HEK293 (cell line): ENCODE data around the gene KMO.

Source experiments
- CTCF ChIA-PET: fragments of 350-600 bp; formaldehyde crosslinking; extraction: SDS; loops from one replicate; lab custom pipeline; 2021; ENCODE audit warnings: antibody characterized with exemption; lab: Yijun Ruan, JAX
- POLR2A ChIA-PET: fragments of 300-600 bp; formaldehyde crosslinking; extraction: SDS; loops from one replicate; lab custom pipeline; 2020; ENCODE audit warnings: antibody characterized with exemption, inconsistent platforms; lab: Yijun Ruan, JAX
- H3K27ac ChIP-seq: fragments of 200-500 bp; sonication (Bioruptor generic); 2 replicates; pipeline ENCODE4 v1.5.1; 2014; ENCODE audit warnings: low read depth, low read length, control low read depth, inconsistent platforms; ENCODE audit errors: extremely low read depth
- H3K36me3 ChIP-seq, 2 experiments: fragments of 200-500 bp in 1 of 2; sonication (Bioruptor generic) in 1 of 2; 1 replicate in 1 of 2; 2 replicates in 1 of 2; pipeline ENCODE4 v1.5.1; 2014 to 2017; ENCODE audit warnings: inconsistent platforms in 2 of 2, low read length in 2 of 2; ENCODE audit not compliant: control insufficient read depth in 2 of 2, insufficient read depth in 1 of 2
- H3K4me1 ChIP-seq: fragments of 200-500 bp; sonication (Bioruptor generic); 2 replicates; pipeline ENCODE4 v1.5.1; 2014; ENCODE audit warnings: mild to moderate bottlenecking, low read length, inconsistent platforms; ENCODE audit not compliant: control insufficient read depth, insufficient read depth
- H3K4me3 ChIP-seq: 2 replicates; pipeline ENCODE4 v1.5.1; 2011; ENCODE audit warnings: low read depth, mild to moderate bottlenecking, control low read depth, low read length, moderate library complexity
- H3K9me3 ChIP-seq: fragments of 200-500 bp; sonication (Bioruptor generic); 2 replicates; pipeline ENCODE4 v1.5.1; 2014; ENCODE audit warnings: low read depth, low read length, inconsistent platforms; ENCODE audit not compliant: control insufficient read depth, insufficient read depth
- GFI1B ChIP-seq: fragments of 450-650 bp; formaldehyde crosslinking; IDR thresholded peaks from 2 replicates; pipeline ENCODE4 v1.5.1; 2016; ENCODE audit warnings: missing biosample characterization, missing genetic modification characterization
- GLI4 ChIP-seq: fragments of 450-650 bp; formaldehyde crosslinking; IDR thresholded peaks from 2 replicates; pipeline ENCODE4 v1.5.1; 2016; ENCODE audit warnings: missing biosample characterization, missing genetic modification characterization
- KLF10 ChIP-seq: fragments of 450-650 bp; IDR thresholded peaks from 2 replicates; pipeline ENCODE4 v1.5.1; 2018; ENCODE audit warnings: missing biosample characterization, mild to moderate bottlenecking, missing genetic modification characterization
- KLF8 ChIP-seq: fragments of 450-650 bp; formaldehyde crosslinking; IDR thresholded peaks from 2 replicates; pipeline ENCODE4 v1.5.1; 2016; ENCODE audit warnings: missing biosample characterization, missing genetic modification characterization
- MEIS1 ChIP-seq: sonication (generic); formaldehyde crosslinking; IDR thresholded peaks from 2 replicates; pipeline ENCODE4 v1.8.1; 2022; ENCODE audit warnings: missing genetic modification reagents, mild to moderate bottlenecking, borderline replicate concordance
- RBAK ChIP-seq: fragments of 450-650 bp; formaldehyde crosslinking; IDR thresholded peaks from 2 replicates; pipeline ENCODE4 v1.5.1; 2016; ENCODE audit warnings: missing biosample characterization, missing genetic modification characterization
- SCRT1 ChIP-seq: fragments of 450-650 bp; formaldehyde crosslinking; IDR thresholded peaks from 2 replicates; pipeline ENCODE4 v1.5.1; 2016; ENCODE audit warnings: missing biosample characterization, missing genetic modification characterization, borderline replicate concordance
- SETDB1 ChIP-seq: IDR thresholded peaks from one replicate; pipeline ENCODE4 v1.6.1; 2017; ENCODE audit warnings: mild to moderate bottlenecking, low read length, moderate library complexity, mixed read lengths; ENCODE audit not compliant: insufficient read length
- SP2 ChIP-seq: fragments of 450-650 bp; formaldehyde crosslinking; IDR thresholded peaks from 2 replicates; pipeline ENCODE4 v1.5.1; 2016; ENCODE audit warnings: missing biosample characterization, missing genetic modification characterization
- SP7 ChIP-seq: fragments of 450-650 bp; formaldehyde crosslinking; IDR thresholded peaks from 2 replicates; pipeline ENCODE4 v1.5.1; 2016; ENCODE audit warnings: missing biosample characterization, missing genetic modification characterization
- ZBTB48 ChIP-seq: fragments of 450-650 bp; formaldehyde crosslinking; IDR thresholded peaks from 2 replicates; pipeline ENCODE4 v1.5.1; 2016; ENCODE audit warnings: missing biosample characterization, missing genetic modification characterization
- ZFP3 ChIP-seq: fragments of 450-650 bp; formaldehyde crosslinking; IDR thresholded peaks from 2 replicates; pipeline ENCODE4 v1.5.1; 2016; ENCODE audit warnings: low read depth, missing biosample characterization, missing genetic modification characterization
- ZFP37 ChIP-seq: fragments of 450-650 bp; formaldehyde crosslinking; IDR thresholded peaks from 2 replicates; pipeline ENCODE4 v1.5.1; 2016; ENCODE audit warnings: missing biosample characterization, missing genetic modification characterization
- ZNF121 ChIP-seq: fragments of 450-650 bp; formaldehyde crosslinking; IDR thresholded peaks from 2 replicates; pipeline ENCODE4 v1.5.1; 2016; ENCODE audit warnings: missing biosample characterization, missing genetic modification characterization
- ZNF16 ChIP-seq: fragments of 450-650 bp; formaldehyde crosslinking; IDR thresholded peaks from 2 replicates; pipeline ENCODE4 v1.5.1; 2016; ENCODE audit warnings: low read depth, missing biosample characterization, missing genetic modification characterization
- ZNF239 ChIP-seq: fragments of 450-650 bp; formaldehyde crosslinking; IDR thresholded peaks from 2 replicates; pipeline ENCODE4 v1.5.1; 2016; ENCODE audit warnings: missing biosample characterization, missing genetic modification characterization
- ZNF292 ChIP-seq: fragments of 450-650 bp; formaldehyde crosslinking; IDR thresholded peaks from 2 replicates; pipeline ENCODE4 v1.5.1; 2016; ENCODE audit warnings: low read depth, missing biosample characterization, missing genetic modification characterization, borderline replicate concordance
- ZNF350 ChIP-seq: fragments of 450-650 bp; formaldehyde crosslinking; IDR thresholded peaks from 2 replicates; pipeline ENCODE4 v1.5.0; 2017; ENCODE audit warnings: missing biosample characterization, mild to moderate bottlenecking, missing genetic modification characterization
- ZNF394 ChIP-seq: fragments of 450-650 bp; formaldehyde crosslinking; IDR thresholded peaks from 2 replicates; pipeline ENCODE4 v1.5.1; 2016; ENCODE audit warnings: missing biosample characterization, missing genetic modification characterization, mild to moderate bottlenecking, moderate library complexity, borderline replicate concordance
- ZNF433 ChIP-seq: fragments of 450-650 bp; formaldehyde crosslinking; IDR thresholded peaks from 2 replicates; pipeline ENCODE4 v1.5.1; 2016; ENCODE audit warnings: missing biosample characterization, missing genetic modification characterization, low read depth
- ZNF560 ChIP-seq: fragments of 450-650 bp; formaldehyde crosslinking; IDR thresholded peaks from 2 replicates; pipeline ENCODE4 v1.5.1; 2017; ENCODE audit warnings: missing biosample characterization, missing genetic modification characterization, borderline replicate concordance
- ZNF596 ChIP-seq: fragments of 450-650 bp; IDR thresholded peaks from 2 replicates; pipeline ENCODE4 v1.5.0; 2018; ENCODE audit warnings: missing biosample characterization, mild to moderate bottlenecking, missing genetic modification characterization, moderate library complexity
- ZNF600 ChIP-seq: fragments of 450-650 bp; formaldehyde crosslinking; IDR thresholded peaks from 2 replicates; pipeline ENCODE4 v1.5.1; 2016; ENCODE audit warnings: missing biosample characterization, missing genetic modification characterization
- ZNF660 ChIP-seq: fragments of 450-650 bp; IDR thresholded peaks from 2 replicates; pipeline ENCODE4 v1.5.1; 2018; ENCODE audit warnings: missing biosample characterization, mild to moderate bottlenecking, missing genetic modification characterization
- ZNF670 ChIP-seq: fragments of 450-650 bp; formaldehyde crosslinking; IDR thresholded peaks from 2 replicates; pipeline ENCODE4 v1.5.1; 2016; ENCODE audit warnings: missing biosample characterization, missing genetic modification characterization, low read depth
- ZNF76 ChIP-seq: fragments of 450-650 bp; formaldehyde crosslinking; IDR thresholded peaks from 2 replicates; pipeline ENCODE4; 2016; ENCODE audit warnings: low read depth, missing biosample characterization, missing genetic modification characterization, borderline replicate concordance
- ZNF830 ChIP-seq: fragments of 450-650 bp; IDR thresholded peaks from 2 replicates; pipeline ENCODE4 v1.5.0; 2018; ENCODE audit warnings: missing biosample characterization, missing genetic modification characterization, low read depth, mild to moderate bottlenecking, moderate library complexity
- TF ChIP-seq, protein P1 (sequence below): fragments of 450-650 bp; formaldehyde crosslinking; IDR thresholded peaks from 2 replicates; pipeline ENCODE4 v1.5.1; 2016; ENCODE audit warnings: missing biosample characterization, missing genetic modification characterization
- TF ChIP-seq, protein P2 (sequence below): fragments of 450-650 bp; formaldehyde crosslinking; IDR thresholded peaks from 2 replicates; pipeline ENCODE4 v1.5.1; 2017; ENCODE audit warnings: missing biosample characterization, missing genetic modification characterization
- TF ChIP-seq, protein P3 (sequence below): fragments of 450-650 bp; formaldehyde crosslinking; IDR thresholded peaks from 2 replicates; pipeline ENCODE4 v1.5.1; 2016; ENCODE audit warnings: missing biosample characterization, missing genetic modification characterization, borderline replicate concordance

The KMO gene

DNA sequence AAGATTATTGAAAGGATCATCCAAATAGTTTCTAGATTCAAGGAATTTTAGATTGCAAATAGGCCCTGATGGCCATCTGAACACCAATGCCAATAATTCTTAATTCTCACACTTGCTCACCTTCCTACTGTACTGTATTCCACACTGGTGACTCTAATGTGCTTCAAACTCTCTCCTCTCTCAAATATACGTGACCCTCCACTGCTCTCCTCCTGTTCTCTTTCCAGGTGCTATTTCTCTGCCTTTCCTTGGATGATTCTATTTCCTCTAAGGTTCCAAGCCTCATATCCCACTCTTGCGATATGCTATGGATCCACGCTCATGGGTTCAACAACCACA lies 28.6 kb downstream of the KMO start:
- TF ChIP-seq MEIS1 (CRISPR knock-in tag) (no peak), ZNF76 (tag by site-specific recombination) (no peak), ZNF600 (tag by site-specific recombination) (no peak), KLF8 (tag by site-specific recombination) (no peak), SP7 (tag by site-specific recombination) (no peak), ZNF16 (tag by site-specific recombination) (no peak), ZNF239 (no peak), ZNF670 (tag by site-specific recombination) (no peak), ZNF394 (tag by site-specific recombination) (no peak), SCRT1 (tag by site-specific recombination) (no peak), ZNF350 (tag by site-specific recombination) (no peak), ZNF433 (tag by site-specific recombination) (no peak), ZNF660 (tag by site-specific recombination) (no peak)
- TF ChIP-seq, protein P1, sequence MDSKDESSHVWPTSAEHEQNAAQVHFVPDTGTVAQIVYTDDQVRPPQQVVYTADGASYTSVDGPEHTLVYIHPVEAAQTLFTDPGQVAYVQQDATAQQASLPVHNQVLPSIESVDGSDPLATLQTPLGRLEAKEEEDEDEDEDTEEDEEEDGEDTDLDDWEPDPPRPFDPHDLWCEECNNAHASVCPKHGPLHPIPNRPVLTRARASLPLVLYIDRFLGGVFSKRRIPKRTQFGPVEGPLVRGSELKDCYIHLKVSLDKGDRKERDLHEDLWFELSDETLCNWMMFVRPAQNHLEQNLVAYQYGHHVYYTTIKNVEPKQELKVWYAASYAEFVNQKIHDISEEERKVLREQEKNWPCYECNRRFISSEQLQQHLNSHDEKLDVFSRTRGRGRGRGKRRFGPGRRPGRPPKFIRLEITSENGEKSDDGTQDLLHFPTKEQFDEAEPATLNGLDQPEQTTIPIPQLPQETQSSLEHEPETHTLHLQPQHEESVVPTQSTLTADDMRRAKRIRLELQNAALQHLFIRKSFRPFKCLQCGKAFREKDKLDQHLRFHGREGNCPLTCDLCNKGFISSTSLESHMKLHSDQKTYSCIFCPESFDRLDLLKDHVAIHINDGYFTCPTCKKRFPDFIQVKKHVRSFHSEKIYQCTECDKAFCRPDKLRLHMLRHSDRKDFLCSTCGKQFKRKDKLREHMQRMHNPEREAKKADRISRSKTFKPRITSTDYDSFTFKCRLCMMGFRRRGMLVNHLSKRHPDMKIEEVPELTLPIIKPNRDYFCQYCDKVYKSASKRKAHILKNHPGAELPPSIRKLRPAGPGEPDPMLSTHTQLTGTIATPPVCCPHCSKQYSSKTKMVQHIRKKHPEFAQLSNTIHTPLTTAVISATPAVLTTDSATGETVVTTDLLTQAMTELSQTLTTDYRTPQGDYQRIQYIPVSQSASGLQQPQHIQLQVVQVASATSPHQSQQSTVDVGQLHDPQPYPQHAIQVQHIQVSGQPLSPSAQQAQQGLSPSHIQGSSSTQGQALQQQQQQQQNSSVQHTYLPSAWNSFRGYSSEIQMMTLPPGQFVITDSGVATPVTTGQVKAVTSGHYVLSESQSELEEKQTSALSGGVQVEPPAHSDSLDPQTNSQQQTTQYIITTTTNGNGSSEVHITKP (tag by site-specific recombination), result no peak
- Histone ChIP-seq H3K36me3 (no peaks in the 10 kb centered on the region), H3K4me1 (no peaks in the 10 kb centered on the region), H3K4me3 (no peak overlapping the region), H3K27ac (no peak overlapping the region), H3K9me3 (no peaks in the 10 kb centered on the region)
- POLR2A ChIA-PET, result no interaction called here
- CTCF ChIA-PET, result no interaction called here

DNA sequence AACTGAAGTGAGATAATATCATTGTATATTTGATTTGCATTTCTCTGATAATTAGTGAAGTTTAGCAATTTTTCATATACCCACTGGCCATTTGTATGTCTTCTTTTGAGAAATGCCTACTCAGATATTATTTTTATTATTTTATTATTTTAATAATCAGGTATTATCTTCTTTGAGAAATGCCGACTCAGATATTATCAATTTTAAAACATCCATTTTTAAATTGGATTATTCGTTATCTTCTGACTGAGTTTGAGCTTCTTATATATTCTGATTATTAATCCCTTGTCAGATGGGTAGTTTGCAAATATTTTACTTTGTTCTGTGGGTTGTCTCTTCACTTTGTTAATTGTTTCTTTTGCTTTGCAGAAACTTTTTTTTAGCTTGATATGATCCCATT lies 37.7 kb downstream of the KMO start:
- ChIA-PET CTCF (no interaction called here), POLR2A (no interaction called here)
- H3K27ac ChIP-seq, result no peak overlapping the region

DNA sequence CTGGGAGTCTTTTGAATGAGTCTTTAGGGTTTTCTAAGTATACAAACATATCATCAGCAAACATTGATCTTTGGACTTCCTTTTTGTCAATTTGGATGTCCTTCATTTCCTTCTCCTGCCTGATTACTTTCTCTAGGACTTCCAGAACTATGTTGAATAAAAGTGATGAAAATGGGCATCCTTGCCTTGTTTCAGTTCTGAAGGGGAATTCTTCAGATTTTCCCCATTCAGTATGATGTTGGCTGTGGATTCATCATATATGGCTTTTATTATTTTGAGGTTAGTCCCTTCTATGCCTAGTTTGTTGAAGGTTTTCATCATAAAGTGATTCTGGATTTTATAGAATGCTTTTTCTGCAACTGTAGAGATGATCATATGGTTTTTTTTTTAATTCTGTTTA lies 42.0 kb downstream of the KMO start:
- POLR2A ChIA-PET, result no interaction called here
- H3K27ac ChIP-seq, result no peak overlapping the region
- TF ChIP-seq RBAK (tag by site-specific recombination) (no peak), SETDB1 (no peak), GLI4 (tag by site-specific recombination) (no peak), ZNF830 (no peak), ZFP3 (tag by site-specific recombination) (no peak), ZBTB48 (tag by site-specific recombination) (no peak), SP2 (tag by site-specific recombination) (no peak), GFI1B (no peak), ZNF292 (no peak), ZNF596 (tag by site-specific recombination) (no peak), ZFP37 (tag by site-specific recombination) (no peak), ZNF560 (tag by site-specific recombination) (no peak), ZNF121 (no peak)
- TF ChIP-seq, protein P2, sequence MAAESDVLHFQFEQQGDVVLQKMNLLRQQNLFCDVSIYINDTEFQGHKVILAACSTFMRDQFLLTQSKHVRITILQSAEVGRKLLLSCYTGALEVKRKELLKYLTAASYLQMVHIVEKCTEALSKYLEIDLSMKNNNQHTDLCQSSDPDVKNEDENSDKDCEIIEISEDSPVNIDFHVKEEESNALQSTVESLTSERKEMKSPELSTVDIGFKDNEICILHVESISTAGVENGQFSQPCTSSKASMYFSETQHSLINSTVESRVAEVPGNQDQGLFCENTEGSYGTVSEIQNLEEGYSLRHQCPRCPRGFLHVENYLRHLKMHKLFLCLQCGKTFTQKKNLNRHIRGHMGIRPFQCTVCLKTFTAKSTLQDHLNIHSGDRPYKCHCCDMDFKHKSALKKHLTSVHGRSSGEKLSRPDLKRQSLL (tag by site-specific recombination), result no peak
- TF ChIP-seq, protein P3, sequence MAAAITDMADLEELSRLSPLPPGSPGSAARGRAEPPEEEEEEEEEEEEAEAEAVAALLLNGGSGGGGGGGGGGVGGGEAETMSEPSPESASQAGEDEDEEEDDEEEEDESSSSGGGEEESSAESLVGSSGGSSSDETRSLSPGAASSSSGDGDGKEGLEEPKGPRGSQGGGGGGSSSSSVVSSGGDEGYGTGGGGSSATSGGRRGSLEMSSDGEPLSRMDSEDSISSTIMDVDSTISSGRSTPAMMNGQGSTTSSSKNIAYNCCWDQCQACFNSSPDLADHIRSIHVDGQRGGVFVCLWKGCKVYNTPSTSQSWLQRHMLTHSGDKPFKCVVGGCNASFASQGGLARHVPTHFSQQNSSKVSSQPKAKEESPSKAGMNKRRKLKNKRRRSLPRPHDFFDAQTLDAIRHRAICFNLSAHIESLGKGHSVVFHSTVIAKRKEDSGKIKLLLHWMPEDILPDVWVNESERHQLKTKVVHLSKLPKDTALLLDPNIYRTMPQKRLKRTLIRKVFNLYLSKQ (tag by site-specific recombination), result no peak

More for the DNA sequence above, 37.7 kb downstream of the KMO start:
- TF ChIP-seq SP2 (tag by site-specific recombination) (no peak), KLF10 (tag by site-specific recombination) (no peak), GFI1B (no peak)
- TF ChIP-seq, all 188 proteins: peak for 0
- Histone ChIP-seq H3K4me3 (no peak overlapping the region), H3K4me1 (no peaks in the 10 kb centered on the region), H3K9me3 (no peaks in the 10 kb centered on the region), H3K36me3 (no peaks in the 10 kb centered on the region)

More for the DNA sequence above, 42.0 kb downstream of the KMO start:
- H3K9me3 ChIP-seq, result no peaks in the 10 kb centered on the region
- H3K4me3 ChIP-seq, result no peak overlapping the region
- CTCF ChIA-PET, result no interaction called here
- H3K4me1 ChIP-seq, result no peaks in the 10 kb centered on the region
- H3K36me3 ChIP-seq, result no peaks in the 10 kb centered on the region
